ENCODE results near the gene RNF126. TPM values are rescaled to one million over a fixed set of nuclear protein-coding genes. Genes with fewer than 3 reads are reported as not detected.
A peak's percentile ranks its signal among the peaks of the same experiment; 100 is the strongest.

The RNF126 gene
- total RNA-seq, 1 experiment from 2014 or later, result 61.2 TPM

GRCh38 chr19:664913-665443, 2.0 kb upstream of the RNF126 start:
- CTCF ChIA-PET, result interaction anchor here (0.6 to 0.7 kb wide), 4 partner anchors 15 to 750 kb away, joined by 3 to 8 read pairs (median 5); no protein-coding TSS in a partner anchor
- ATAC-seq, result peak; percentile 57
- H3K9me3 ChIP-seq (ENCODE audit: control insufficient read depth, insufficient read depth, low read depth, low read length), result no peaks in the 10 kb centered on the region
- H3K36me3 ChIP-seq (ENCODE audit: control insufficient read depth, insufficient read depth, low read length), result no peaks in the 10 kb centered on the region; the same call in 1 of the 2 replicates
- H3K4me3 ChIP-seq (ENCODE audit: low read depth in 2 of 2, low read length in 2 of 2), result peak overlapping the region in 1 of 2 experiments; percentile 36; a peak in 2 of 4 replicates
- in situ Hi-C loops (cut with HindIII; ENCODE audit: low pct_unique_long_range_greater_than_20kb, low sequenced_read_pairs), result no loop called here
- TF ChIP-seq CTCF (IDR thresholded peaks at IDR 0.05) (peak; percentile 91), TCF7L2 (IDR thresholded peaks at IDR 0.05; ENCODE audit: low read depth, low read length) (no peak)
- TF ChIP-seq, protein P1, sequence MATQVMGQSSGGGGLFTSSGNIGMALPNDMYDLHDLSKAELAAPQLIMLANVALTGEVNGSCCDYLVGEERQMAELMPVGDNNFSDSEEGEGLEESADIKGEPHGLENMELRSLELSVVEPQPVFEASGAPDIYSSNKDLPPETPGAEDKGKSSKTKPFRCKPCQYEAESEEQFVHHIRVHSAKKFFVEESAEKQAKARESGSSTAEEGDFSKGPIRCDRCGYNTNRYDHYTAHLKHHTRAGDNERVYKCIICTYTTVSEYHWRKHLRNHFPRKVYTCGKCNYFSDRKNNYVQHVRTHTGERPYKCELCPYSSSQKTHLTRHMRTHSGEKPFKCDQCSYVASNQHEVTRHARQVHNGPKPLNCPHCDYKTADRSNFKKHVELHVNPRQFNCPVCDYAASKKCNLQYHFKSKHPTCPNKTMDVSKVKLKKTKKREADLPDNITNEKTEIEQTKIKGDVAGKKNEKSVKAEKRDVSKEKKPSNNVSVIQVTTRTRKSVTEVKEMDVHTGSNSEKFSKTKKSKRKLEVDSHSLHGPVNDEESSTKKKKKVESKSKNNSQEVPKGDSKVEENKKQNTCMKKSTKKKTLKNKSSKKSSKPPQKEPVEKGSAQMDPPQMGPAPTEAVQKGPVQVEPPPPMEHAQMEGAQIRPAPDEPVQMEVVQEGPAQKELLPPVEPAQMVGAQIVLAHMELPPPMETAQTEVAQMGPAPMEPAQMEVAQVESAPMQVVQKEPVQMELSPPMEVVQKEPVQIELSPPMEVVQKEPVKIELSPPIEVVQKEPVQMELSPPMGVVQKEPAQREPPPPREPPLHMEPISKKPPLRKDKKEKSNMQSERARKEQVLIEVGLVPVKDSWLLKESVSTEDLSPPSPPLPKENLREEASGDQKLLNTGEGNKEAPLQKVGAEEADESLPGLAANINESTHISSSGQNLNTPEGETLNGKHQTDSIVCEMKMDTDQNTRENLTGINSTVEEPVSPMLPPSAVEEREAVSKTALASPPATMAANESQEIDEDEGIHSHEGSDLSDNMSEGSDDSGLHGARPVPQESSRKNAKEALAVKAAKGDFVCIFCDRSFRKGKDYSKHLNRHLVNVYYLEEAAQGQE (IDR thresholded peaks at IDR 0.05; ENCODE audit: insufficient read depth in 1 of 2, low read depth in 2 of 2, low read length in 1 of 2), result 0 out of 4 replicates have a peak, but pooled peaks of 1 of the 2 experiments have one; percentile 26
- BruUV-seq (replicated peaks), result no TSS peak
- POLR2A ChIA-PET, result no interaction called here
- no peak overlapping the region; the same call in 1 of the 2 replicates for H3K27ac ChIP-seq (ENCODE audit: low read length)
- intact Hi-C loops (cut with micrococcal nuclease; ENCODE audit: unreplicated experiment), result no loop called here
- H3K27me3 ChIP-seq (ENCODE audit: control insufficient read depth, insufficient read depth, low read length), result no peaks in the 10 kb centered on the region
- DNase-seq (ENCODE audit: low read depth, low spot score), result no peak
- H3K4me1 ChIP-seq (ENCODE audit: control insufficient read depth, insufficient read depth, low read length), result no peaks in the 10 kb centered on the region; the same call in 1 of the 2 replicates

DNA sequence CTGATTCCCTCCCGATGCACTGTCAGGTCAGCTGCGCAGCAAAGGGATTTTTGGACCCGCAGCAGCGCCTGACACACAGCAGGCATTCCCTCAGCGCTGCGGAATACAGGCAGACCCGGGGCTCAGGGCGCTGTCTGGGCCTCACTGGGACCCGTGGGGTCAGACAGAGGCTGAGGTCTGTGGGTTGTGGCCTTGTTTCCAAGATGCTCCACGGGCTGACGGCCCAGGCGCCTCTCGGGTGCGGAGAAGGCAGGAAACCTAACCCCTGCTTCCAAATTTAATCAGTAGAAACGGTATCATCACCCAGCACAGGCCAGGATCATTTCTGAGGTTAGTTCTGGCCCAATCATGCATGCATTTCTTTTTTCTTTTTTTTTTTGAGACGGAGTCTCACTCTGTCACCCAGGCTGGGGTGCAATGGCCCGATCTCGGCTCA, 686 bp upstream of the RNF126 start:
- Histone ChIP-seq H3K27me3 (ENCODE audit: control insufficient read depth, insufficient read depth, low read length) (no peaks in the 10 kb centered on the region), H3K4me1 (ENCODE audit: control insufficient read depth, insufficient read depth, low read length) (no peaks in the 10 kb centered on the region; the same call in 1 of the 2 replicates), H3K9me3 (ENCODE audit: control insufficient read depth, insufficient read depth, low read depth, low read length) (no peaks in the 10 kb centered on the region), H3K27ac (ENCODE audit: low read length) (peak overlapping the region; percentile 80), H3K36me3 (ENCODE audit: control insufficient read depth, insufficient read depth, low read length) (no peaks in the 10 kb centered on the region; the same call in 1 of the 2 replicates), H3K4me3 (ENCODE audit: low read depth in 2 of 2, low read length in 2 of 2) (peak overlapping the region; percentile 52 to 65)
- ChIA-PET POLR2A (interaction anchor here (0.6 kb wide), 1 partner anchor 52 kb away, joined by 3 read pairs; no protein-coding TSS in a partner anchor), CTCF (interaction anchor here (1.5 kb wide), 1 partner anchor 78 kb away, joined by 3 read pairs; no protein-coding TSS in a partner anchor)
- TF ChIP-seq CTCF (IDR thresholded peaks at IDR 0.05) (no peak), SIN3A (IDR thresholded peaks at IDR 0.05; ENCODE audit: borderline replicate concordance, insufficient read depth, low read depth, low read length) (no peak), POLR2AphosphoS5 (IDR thresholded peaks at IDR 0.05; ENCODE audit: low read depth, low read length) (no peak), TCF7L2 (IDR thresholded peaks at IDR 0.05; ENCODE audit: low read depth, low read length) (no peak)
- TF ChIP-seq, protein P1 (IDR thresholded peaks at IDR 0.05; ENCODE audit: insufficient read depth in 1 of 2, low read depth in 2 of 2, low read length in 1 of 2), result no peak
- intact Hi-C loops (cut with micrococcal nuclease; ENCODE audit: unreplicated experiment), result no loop called here
- DNase-seq (ENCODE audit: low read depth, low spot score) (no peak), ATAC-seq (peak; percentile 8)
- no TSS peak for BruUV-seq (replicated peaks)
- in situ Hi-C loops (cut with HindIII; ENCODE audit: low pct_unique_long_range_greater_than_20kb, low sequenced_read_pairs), result no loop called here

All from Panc1 (cell line).